ENCODE data around the gene PRELP.

The PRELP gene

DNA sequence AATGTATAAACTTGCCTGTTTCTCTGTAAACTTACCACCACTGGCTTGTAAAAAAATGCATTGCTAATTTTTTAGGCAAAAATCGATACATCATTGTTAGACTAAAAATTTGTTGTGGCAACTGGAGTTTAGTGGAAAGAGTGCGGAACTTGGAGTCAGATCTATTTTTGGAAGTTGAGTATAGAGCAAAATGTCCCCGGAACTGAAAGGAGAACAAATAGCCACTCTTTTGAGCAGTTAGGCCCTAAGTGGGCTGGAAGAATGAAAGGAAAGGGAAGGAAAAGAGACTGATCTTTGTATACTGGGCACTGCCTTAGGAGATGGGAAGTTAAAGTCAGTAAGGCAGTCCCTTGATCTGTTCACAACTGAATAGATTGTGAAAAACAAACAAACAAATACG, 48.5 kb downstream of the PRELP start:
- DNase-seq (ENCODE audit: low read depth in 3 of 3): no peak

DNA sequence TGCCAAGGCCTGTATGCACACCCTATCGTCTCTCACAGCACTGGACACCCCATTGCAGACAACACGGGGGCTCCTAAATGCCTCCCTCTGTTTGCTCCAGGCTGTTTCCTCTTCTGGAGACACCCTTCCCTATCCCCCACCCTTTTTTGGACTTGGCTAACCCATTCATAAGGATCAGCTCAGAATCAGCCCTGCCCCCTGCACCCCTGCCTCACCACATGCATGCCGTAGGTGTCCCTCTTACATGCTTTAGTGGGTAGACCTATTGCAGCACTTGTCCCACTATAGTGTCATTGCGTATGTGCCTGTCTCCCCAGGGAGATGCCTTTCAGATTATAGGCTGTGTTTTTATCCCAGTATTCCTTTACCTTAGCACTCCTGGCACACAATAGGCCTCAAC, 49.2 kb downstream of the PRELP start:
- no peak for DNase-seq (ENCODE audit: low read depth in 3 of 3)

DNA sequence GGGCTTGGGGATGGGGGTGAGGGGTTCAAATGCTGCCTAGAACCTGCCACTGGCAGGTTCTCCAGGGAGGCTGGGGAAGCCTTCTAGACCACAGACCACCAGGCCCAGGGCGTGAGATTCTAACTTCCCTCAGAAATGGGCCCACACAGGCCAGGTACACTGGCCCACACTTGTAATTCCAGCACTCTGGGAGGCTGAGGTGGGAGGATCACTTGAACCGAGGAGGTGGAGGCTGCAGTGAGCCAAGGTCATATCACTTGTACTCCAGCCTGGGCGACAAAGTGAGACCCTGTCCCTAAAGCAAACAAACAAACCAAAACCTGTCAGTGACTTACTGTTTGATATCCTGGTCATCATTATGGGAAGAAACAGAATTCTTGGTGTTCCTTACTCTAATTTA, 50.1 kb downstream of the PRELP start:
- no peak for DNase-seq (ENCODE audit: low read depth in 3 of 3)

- no peak for DNase-seq (ENCODE audit: low read depth in 3 of 3)
Observed at GRCh38 chr1:203526130-203526529, 50.5 kb downstream of the PRELP start.

- no peak for DNase-seq (ENCODE audit: low read depth in 3 of 3)
Observed at GRCh38 chr1:203526572-203526971, 51.0 kb downstream of the PRELP start.

DNA sequence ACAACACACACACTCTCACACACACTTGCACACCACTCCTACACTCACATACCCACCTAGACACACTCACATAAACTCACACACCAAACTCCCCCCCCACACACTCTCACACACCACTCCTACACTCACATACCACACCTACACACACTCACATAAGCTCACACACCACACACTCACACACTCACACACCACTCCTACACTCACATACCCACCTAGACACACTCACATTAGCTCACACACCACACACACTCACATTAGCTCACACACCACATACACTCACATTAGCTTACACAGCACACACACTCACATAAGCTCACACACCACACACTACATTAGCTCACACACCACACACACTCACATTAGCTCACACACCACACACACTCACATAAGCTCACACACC, 51.4 kb downstream of the PRELP start:
- DNase-seq (ENCODE audit: low read depth in 3 of 3): no peak

DNA sequence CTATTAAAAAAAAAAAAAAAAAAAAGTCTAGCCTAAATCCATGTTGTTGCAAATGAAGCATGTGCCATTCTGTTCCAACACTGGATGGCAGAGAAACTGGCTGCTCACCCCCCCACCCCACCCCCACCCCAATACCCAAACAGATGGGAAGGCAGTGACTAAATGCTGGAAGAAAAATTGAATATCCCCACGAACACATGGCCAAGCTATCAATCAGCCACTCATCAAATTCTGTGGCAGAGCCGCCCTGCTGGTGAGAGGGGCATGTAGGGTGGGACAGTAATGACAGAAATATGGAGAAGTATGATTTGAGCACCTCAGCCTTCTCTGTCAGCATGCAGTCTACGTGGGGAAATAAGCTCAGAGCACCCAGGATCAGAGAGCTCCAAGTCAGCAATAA, 52.5 kb downstream of the PRELP start:
- DNase-seq (ENCODE audit: low read depth in 3 of 3): no peak

DNA sequence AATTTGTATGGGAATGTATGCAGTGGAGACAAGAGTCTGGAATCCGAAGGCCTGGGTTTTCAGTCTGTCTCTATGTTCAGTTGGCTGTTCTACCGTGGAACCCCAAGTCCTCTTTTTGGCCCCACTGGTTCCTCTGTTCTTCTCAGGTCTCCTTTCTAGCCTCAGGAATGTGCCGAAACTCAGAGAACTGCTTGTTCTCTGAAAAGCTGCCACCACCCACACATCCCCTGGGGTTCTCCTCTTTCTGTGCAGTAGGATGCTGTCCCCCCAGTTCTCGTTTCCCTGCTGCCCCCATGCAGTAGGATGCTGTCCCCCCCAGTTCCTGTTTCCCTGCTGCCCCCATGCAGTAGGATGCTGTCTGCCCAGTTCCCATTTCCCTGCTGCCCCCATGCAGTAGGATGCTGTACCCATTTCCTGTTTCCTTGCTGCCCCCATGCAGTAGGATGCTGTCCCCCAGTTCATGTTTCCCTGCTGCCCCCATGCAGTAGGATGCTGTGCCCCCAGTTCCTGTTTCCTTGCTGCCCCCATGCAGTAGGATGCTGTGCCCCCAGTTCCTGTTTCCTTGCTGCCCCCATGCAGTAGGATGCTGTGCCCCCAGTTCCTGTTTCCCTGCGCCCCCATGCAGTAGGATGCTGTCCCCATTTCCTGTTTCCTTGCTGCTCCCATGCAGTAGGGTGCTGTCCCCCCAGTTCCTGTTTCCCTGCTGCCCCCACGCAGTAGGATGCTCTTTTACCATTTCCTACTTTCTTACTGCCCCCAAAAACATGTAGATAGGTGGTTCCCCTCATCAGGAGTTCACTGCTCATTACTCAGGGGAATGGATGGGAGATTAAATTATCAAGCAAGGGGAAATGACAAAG, 53.6 kb downstream of the PRELP start:
- no peak for DNase-seq (ENCODE audit: low read depth in 3 of 3)

- no peak for DNase-seq (ENCODE audit: low read depth in 3 of 3)
Observed at GRCh38 chr1:203531063-203531462, 55.5 kb downstream of the PRELP start.

DNA sequence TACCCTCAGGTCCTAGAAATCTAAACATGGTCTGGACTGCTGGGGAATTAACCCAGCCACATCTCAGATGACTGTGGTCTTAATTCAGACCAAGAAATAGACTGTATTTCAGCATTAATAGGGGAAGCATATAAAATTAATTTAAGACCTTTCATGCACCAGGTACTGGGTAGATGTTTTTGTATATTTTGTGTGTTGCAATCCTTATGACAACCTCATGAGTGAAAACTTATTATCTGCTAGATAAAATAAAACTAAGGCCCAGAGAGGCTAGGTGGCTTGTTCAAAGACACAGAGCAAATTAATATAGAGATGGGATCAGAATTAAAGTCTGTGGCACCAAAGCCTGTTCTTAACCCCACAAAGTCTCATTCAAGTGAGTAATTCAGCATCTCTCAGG, 58.4 kb downstream of the PRELP start:
- DNase-seq (ENCODE audit: low read depth in 3 of 3): no peak

- DNase-seq (ENCODE audit: low read depth in 3 of 3): no peak
Observed at GRCh38 chr1:203534526-203534925, 58.9 kb downstream of the PRELP start.

- DNase-seq (ENCODE audit: low read depth in 3 of 3): no peak
Observed at GRCh38 chr1:203536575-203536974, 61.0 kb downstream of the PRELP start.

- no peak for DNase-seq (ENCODE audit: low read depth in 3 of 3)
Observed at GRCh38 chr1:203536980-203537455, 61.4 kb downstream of the PRELP start.

- DNase-seq (ENCODE audit: low read depth in 3 of 3): no peak
Observed at GRCh38 chr1:203537806-203538464, 62.3 kb downstream of the PRELP start.

DNA sequence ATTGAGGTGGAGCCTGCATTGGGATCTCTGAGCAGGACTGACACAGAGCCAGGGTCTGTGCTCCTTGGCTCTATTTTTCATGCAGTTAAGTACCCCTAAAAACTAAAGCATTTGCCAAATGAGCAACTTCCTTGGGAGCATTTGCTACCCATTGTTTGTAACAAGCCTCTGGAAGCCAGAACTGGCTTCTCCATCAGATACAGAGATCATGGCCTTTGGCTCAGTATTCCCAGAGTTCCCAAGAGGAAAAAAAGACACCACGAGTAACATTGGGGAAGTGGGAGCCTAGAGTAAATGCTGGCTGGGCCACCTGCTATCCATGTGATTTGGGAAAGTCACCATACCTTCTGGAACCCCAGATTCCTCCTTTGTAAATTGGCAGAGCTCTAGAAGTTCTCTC, 63.1 kb downstream of the PRELP start:
- DNase-seq (ENCODE audit: low read depth in 3 of 3): no peak

DNA sequence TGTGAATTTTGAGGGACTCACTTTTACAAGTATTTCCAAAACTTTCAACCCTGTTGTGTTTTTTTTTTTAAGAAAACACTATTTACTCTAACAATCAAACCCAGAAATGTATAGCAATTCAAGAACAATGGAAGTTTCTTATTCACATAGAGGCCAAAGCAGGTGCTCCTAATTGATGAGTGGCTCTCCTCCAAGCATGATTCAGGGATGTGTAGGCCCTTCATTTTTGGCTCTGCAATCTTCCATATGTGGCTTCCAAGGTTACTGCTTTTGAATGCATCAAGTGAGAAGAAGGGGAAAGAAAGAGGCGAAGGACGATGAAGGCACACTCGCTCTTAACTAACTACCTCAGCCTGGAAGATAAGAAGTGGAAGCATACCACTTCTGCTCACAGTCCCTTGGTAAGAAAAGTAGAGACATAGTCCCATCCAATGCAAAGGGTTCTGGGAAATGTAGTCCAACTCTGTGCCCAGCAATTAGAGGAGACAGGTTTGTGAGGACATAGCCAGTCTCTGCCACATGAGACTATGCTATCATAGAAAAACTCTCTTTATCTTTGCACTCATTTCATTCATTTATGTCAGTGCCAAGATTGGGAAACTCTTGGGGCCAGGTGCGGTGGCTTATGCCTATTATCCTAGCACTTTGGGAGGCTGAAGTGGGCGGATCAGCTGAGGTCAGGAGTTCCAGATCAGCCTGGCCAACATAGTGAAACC, 64.4 kb downstream of the PRELP start:
- DNase-seq (ENCODE audit: low read depth in 3 of 3): no peak

Data from stimulated activated CD4-positive, alpha-beta T cell treated with anti-CD3 and anti-CD28 coated beads, TNF-alpha, amount 100 ng/mL, for 48 hours (primary cell).